ENCODE results near the gene ZFP36L1.

DNA sequence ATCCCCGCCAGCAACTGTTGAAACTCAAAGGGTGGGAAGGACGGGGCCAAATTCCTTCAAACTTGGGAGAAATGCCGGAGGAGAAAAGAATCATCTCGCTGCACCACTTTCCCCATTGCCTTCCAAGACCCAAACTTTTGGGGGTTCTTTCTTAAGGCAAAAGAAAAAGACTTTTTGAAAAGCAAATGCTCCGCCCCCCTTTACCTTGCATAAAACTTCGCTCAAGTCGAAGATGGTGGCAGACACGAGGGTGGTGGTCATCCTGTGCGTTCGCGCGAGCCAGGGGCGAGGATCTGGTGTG, 239 bp downstream of the ZFP36L1 start:
- TF ChIP-seq, protein P1, sequence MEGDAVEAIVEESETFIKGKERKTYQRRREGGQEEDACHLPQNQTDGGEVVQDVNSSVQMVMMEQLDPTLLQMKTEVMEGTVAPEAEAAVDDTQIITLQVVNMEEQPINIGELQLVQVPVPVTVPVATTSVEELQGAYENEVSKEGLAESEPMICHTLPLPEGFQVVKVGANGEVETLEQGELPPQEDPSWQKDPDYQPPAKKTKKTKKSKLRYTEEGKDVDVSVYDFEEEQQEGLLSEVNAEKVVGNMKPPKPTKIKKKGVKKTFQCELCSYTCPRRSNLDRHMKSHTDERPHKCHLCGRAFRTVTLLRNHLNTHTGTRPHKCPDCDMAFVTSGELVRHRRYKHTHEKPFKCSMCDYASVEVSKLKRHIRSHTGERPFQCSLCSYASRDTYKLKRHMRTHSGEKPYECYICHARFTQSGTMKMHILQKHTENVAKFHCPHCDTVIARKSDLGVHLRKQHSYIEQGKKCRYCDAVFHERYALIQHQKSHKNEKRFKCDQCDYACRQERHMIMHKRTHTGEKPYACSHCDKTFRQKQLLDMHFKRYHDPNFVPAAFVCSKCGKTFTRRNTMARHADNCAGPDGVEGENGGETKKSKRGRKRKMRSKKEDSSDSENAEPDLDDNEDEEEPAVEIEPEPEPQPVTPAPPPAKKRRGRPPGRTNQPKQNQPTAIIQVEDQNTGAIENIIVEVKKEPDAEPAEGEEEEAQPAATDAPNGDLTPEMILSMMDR (IDR thresholded peaks at IDR 0.05; ENCODE audit: low read depth, low read length, poor library complexity, severe bottlenecking), result no peak
- no peak for TF ChIP-seq EZH2phosphoT487 (IDR thresholded peaks at IDR 0.05; ENCODE audit: borderline replicate concordance, low read length)

Measured in DOHH2 (cell line).